GM10248 (cell line): ENCODE data around the gene CFAP161.

ENCODE experiments used
- CTCF ChIA-PET: fragments of 300-600 bp; sonication (Branson Sonifier 250); formaldehyde crosslinking; extraction: SDS; loops from one replicate; lab custom pipeline; 2021; ENCODE audit warnings: antibody characterized with exemption; lab: Yijun Ruan, JAX
- POLR2A ChIA-PET: fragments of 350-650 bp; sonication (Branson Sonifier 250); formaldehyde crosslinking; extraction: SDS; loops from one replicate; lab custom pipeline; 2020; ENCODE audit warnings: antibody characterized with exemption; lab: Yijun Ruan, JAX
- DNase-seq: peaks from one replicate; pipeline ENCODE4 v3.0.0; 2012; ENCODE audit errors: extremely low spot score
- TF ChIP-seq, protein P1 (sequence below): IDR thresholded peaks from 2 replicates; pipeline ENCODE4 v1.5.1; 2012; ENCODE audit warnings: mild to moderate bottlenecking, low read depth; ENCODE audit errors: extremely low read depth, missing control alignments, control extremely low read depth

The CFAP161 gene

DNA sequence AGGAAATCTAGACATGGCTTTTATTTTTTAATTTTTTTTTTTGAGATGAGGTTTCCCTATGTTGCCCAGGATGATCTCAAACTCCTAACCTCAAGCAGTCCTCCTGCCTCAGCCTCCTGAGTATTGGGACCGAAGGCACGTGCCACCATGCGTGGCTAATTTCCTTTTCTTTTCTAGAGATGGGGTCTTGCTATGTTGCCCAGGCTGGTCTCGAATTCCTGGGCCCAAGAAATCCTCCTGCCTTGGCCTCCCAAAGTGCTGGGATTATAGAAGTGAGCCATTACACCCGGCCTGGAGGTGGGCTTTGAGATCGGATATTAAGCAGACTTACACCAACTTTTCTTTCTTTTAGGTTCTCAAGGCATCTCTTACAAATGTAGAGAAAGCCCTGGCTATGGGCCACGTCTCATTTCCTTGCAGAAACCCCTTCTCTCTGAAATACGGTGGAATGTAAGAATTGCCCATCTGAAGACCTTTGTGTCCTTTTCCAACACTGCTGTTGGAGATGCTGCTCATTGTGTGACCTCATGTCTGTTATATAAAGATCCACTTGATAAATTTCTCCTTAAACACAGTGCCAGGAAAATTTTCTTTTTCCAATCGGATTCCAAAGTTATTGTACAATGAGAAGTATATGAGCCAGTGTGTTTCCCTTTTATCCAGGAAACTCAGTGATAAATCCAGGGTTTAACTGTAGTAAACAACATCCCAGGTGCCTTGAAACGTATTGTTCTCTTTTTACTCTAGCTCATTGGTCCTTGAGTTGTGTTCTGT lies 36.8 kb upstream of the CFAP161 start:
- CTCF ChIA-PET: interaction anchor here (23.2 kb wide), 1 partner anchor 167 kb away, joined by 455 read pairs; no protein-coding TSS in a partner anchor
- DNase-seq: no peak
- POLR2A ChIA-PET: no interaction called here
- TF ChIP-seq, protein P1, sequence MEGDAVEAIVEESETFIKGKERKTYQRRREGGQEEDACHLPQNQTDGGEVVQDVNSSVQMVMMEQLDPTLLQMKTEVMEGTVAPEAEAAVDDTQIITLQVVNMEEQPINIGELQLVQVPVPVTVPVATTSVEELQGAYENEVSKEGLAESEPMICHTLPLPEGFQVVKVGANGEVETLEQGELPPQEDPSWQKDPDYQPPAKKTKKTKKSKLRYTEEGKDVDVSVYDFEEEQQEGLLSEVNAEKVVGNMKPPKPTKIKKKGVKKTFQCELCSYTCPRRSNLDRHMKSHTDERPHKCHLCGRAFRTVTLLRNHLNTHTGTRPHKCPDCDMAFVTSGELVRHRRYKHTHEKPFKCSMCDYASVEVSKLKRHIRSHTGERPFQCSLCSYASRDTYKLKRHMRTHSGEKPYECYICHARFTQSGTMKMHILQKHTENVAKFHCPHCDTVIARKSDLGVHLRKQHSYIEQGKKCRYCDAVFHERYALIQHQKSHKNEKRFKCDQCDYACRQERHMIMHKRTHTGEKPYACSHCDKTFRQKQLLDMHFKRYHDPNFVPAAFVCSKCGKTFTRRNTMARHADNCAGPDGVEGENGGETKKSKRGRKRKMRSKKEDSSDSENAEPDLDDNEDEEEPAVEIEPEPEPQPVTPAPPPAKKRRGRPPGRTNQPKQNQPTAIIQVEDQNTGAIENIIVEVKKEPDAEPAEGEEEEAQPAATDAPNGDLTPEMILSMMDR: no peak

DNA sequence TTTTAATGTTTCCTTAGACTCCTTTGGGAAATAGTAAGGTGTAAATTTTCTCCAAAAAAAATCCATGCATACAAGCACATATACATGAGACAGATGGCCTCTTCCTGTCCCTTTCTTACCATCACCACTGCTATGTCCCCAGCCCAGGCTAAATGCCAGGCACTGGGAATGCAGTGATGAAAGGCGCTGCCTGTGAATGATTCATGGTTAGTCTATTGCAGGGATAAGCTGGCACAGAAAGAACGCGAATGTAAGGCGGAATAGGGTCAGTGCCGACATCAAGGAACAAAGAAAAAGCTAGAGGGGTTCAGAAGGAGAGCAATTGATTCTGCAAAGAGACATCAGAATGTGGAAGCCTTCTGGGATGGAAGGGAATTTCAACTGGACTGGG lies 36.2 kb upstream of the CFAP161 start:
- DNase-seq: no peak
- POLR2A ChIA-PET: no interaction called here
- TF ChIP-seq, protein P1: no peak
- CTCF ChIA-PET: interaction anchor here (23.2 kb wide), 1 partner anchor 166 kb away, joined by 455 read pairs; no protein-coding TSS in a partner anchor

DNA sequence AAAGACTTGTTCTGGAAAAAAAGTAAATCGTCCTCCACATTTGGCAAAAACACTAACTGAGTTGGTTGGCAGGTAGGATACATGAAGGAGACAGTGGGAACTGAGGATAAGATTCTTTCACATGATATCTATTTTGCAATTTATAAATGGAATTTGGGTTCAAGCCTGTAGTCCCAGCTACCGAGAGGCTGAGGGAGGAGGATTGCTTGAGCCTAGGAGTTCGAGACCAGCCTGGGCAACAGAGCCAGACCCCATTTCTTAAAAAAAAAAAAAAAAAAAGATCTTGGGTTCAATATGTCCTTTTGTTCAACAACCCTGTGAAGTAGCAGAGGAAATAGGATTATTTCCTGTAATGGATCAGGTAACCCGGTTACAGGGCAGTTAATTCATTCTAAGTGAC lies 35.7 kb upstream of the CFAP161 start:
- DNase-seq: no peak
- ChIA-PET CTCF (interaction anchor here (1.8 to 23.2 kb wide), 2 partner anchors 10 to 166 kb away, joined by 8 to 455 read pairs; no protein-coding TSS in a partner anchor), POLR2A (no interaction called here)
- TF ChIP-seq, protein P1: no peak

DNA sequence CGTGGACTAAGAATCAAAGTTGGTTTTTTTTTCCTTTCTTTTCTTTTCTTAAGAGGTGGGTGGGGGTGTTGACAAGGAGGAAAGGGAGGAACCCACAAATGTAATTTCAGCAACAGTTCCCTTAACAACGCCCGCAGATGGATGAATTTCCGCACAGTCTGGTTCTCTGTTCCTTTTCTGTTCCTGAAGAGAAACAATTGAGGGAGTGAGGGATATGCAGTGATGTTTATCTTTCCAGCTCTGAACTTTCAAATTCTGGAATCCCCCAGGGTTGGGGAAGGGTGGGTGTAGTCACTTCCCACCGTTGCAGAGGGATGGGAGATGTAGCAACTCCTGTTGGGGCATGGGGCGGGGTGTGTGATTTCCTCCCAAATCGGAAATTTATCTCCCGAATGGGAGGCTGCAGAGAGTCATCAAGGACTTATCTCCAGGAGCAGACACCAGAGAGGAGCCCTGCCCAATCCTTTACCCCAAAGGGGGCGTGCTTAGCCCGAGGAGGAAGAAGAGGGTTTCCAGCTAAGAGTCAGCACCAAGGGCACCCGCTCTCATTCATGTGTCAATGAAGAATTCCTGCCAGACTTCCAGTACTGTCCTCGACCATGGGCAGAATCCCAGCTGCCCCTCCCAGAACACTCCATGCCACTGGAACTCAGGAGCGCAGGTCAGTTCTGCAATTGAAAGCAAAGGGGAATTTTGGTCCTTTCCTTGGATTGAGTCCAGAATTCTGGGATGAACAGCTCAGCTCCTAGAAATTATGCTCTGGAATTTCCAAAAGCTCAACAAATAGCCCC lies 35.0 kb upstream of the CFAP161 start:
- DNase-seq: no peak
- TF ChIP-seq, protein P1: no peak
- ChIA-PET CTCF (interaction anchor here (1.2 to 23.2 kb wide), 3 partner anchors 9 to 176 kb away, joined by 4 to 455 read pairs (median 8); no protein-coding TSS in a partner anchor), POLR2A (no interaction called here)

DNA sequence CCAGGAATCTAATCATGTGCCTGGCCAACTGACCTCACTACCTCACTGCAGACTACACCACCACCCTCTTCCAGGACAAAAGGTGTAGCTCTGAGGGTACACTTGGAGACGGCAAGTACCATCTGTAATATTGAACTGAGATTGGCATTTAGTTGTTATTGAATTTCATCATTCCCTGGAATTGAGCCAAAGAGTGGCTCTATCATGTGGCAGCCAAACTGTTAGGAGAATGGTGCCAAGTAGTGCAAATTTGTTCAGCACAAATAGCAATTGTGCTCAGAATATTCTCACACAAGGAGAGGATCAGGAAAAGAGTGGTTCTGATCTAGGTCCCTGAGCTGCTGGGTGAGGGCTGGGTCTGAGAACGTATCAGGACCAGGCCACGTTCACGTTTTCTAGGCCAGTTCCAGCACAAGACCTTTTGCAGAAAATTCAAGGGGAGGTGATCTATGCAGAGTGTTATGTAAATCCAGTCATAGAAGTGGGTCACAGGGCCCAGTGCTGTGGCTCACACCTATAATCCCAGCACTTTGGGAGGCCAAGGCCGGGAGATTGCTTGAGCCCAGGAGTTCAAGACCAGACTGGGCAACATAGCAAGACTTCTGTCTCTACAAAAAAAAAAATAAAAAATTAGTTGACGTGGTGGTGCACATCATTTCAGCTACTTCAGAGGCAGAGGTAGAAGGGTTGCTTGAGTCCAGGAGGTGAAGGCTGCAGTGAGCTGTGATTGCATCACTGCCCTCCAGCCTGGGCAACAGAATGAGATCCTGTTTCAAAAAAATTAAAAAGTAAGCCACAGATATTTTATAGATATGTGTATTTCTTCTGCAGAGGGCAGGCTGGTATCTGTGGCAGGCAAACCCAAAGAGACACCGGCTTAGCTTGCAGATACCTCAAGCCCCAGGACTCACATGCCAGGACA lies 31.9 kb upstream of the CFAP161 start:
- CTCF ChIA-PET: interaction anchor here (23.2 kb wide), 1 partner anchor 162 kb away, joined by 455 read pairs; no protein-coding TSS in a partner anchor
- no peak for DNase-seq
- POLR2A ChIA-PET: no interaction called here
- TF ChIP-seq, protein P1: no peak

DNA sequence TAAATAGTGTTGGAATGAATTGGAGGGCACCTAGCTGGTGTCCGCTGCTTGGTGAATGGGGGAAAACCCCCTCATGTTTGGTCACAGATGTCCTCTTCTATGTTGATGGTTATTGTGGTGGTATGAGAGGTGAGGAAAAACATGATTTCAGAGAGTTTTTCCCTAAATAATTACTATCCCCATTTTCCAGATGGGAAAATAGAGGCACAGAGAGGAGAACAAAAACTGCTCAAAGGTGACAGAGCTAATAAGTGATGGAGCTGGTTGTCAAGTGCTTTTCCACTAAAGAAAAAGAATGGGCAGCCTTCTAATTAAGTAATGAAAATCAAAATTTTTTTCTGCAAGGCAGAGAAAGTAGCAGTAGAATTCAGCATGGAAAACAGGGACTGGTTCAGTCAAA lies 30.2 kb upstream of the CFAP161 start:
- CTCF ChIA-PET: interaction anchor here (0.9 to 23.2 kb wide), 4 partner anchors 52 to 172 kb away, joined by 3 to 455 read pairs (median 4); no protein-coding TSS in a partner anchor
- no peak for DNase-seq
- TF ChIP-seq, protein P1: no peak
- POLR2A ChIA-PET: no interaction called here
